ENCODE results near the gene LY6G5C.

DNA sequence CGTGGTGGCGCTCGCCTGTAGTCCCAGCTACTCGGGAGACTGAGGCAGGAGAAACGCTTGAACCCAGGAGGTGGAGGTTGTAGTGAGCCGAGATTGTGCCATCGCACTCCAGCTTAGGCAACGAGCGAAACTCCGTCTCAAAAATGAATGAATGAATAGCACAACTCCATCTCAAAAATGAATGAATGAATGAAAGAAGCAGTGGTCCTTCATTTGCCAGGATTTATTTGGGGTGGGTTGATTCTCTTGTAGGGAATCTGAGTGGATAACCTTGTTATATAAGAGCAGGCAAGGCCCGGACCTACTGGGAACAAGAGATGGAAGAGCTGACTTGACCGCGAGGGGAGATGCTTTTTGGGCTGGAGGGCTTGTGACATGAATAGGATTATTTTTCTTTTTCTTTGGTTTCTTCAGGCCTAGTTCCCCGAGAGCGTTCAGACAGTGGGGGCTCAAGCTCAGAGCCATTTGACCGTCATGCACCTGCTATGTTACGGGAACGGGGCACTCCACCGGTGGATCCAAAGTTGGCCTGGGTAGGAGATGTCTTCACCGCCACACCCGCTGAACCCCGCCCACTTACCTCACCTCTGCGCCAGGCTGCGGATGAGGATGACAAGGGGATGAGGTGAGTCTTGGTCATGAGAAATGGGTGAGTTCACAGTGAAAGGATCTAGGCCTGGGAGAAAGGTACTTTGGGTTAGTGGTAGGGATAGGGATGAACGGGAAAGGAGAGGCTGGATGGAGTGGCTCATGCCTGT, 50.5 kb downstream of the LY6G5C start:
- TF ChIP-seq, protein P1, sequence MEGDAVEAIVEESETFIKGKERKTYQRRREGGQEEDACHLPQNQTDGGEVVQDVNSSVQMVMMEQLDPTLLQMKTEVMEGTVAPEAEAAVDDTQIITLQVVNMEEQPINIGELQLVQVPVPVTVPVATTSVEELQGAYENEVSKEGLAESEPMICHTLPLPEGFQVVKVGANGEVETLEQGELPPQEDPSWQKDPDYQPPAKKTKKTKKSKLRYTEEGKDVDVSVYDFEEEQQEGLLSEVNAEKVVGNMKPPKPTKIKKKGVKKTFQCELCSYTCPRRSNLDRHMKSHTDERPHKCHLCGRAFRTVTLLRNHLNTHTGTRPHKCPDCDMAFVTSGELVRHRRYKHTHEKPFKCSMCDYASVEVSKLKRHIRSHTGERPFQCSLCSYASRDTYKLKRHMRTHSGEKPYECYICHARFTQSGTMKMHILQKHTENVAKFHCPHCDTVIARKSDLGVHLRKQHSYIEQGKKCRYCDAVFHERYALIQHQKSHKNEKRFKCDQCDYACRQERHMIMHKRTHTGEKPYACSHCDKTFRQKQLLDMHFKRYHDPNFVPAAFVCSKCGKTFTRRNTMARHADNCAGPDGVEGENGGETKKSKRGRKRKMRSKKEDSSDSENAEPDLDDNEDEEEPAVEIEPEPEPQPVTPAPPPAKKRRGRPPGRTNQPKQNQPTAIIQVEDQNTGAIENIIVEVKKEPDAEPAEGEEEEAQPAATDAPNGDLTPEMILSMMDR (IDR thresholded peaks at IDR 0.05) = no peak
- TF ChIP-seq EZH2 (IDR thresholded peaks at IDR 0.05; ENCODE audit: borderline replicate concordance, insufficient read depth, low read depth, low read length, poor library complexity, severe bottlenecking) = no peak

Measured in B cell (primary cell).